Neural cell (in vitro differentiated cells): ENCODE measurements around the gene MIPOL1. TPM values are rescaled to one million over a fixed set of nuclear protein-coding genes. Genes with fewer than 3 reads are reported as not detected.

Experiments used
- H2AFZ ChIP-seq: fragments of 200-600, 300-800 bp; sonication (generic), shearing (Covaris generic); 2 replicates; pipeline ENCODE4 v1.6.0; 2014; ENCODE audit warnings: low read depth, mild to moderate bottlenecking, antibody characterized with exemption, low read length, moderate library complexity
- H3F3A ChIP-seq: fragments of 200-600 bp; shearing (Covaris generic); 2 replicates; pipeline ENCODE4 v1.6.1; 2016; ENCODE audit warnings: mild to moderate bottlenecking, moderate library complexity, mixed read lengths, antibody characterized with exemption, low read length; ENCODE audit not compliant: insufficient read depth, poor library complexity, severe bottlenecking
- H3K27ac ChIP-seq: fragments of 200-600, 300-800 bp; sonication (generic), shearing (Covaris generic); 2 replicates; pipeline ENCODE4 v1.5.1; 2014; ENCODE audit warnings: mild to moderate bottlenecking, low read length, moderate library complexity
- H3K27me3 ChIP-seq: fragments of 300-800, 200-600 bp; sonication (generic), shearing (Covaris generic); 2 replicates; pipeline ENCODE4 v1.6.0; 2014; ENCODE audit warnings: mild to moderate bottlenecking, low read depth, low read length, moderate library complexity; ENCODE audit not compliant: insufficient read depth
- H3K36me3 ChIP-seq: fragments of 300-800, 200-600 bp; sonication (generic), shearing (Covaris generic); 2 replicates; pipeline ENCODE4 v1.5.1; 2014; ENCODE audit warnings: mild to moderate bottlenecking, antibody characterized with exemption, low read length, moderate library complexity; ENCODE audit not compliant: insufficient read depth
- H3K4me2 ChIP-seq: fragments of 300-800, 200-600 bp; sonication (generic), shearing (Covaris generic); 2 replicates; pipeline ENCODE4 v1.6.0; 2014; ENCODE audit warnings: mild to moderate bottlenecking, low read length
- H3K4me3 ChIP-seq: fragments of 300-800, 200-600 bp; sonication (generic), shearing (Covaris generic); 2 replicates; pipeline ENCODE4 v1.5.1; 2014; ENCODE audit warnings: mild to moderate bottlenecking, low read length, moderate library complexity
- H3K79me2 ChIP-seq: fragments of 200-600 bp; shearing (Covaris generic); replicated peaks from 2 replicates; pipeline ENCODE4 v1.6.0; 2014; ENCODE audit warnings: mild to moderate bottlenecking, low read length, moderate library complexity; ENCODE audit not compliant: insufficient read depth
- H3K9ac ChIP-seq: fragments of 300-800, 200-600 bp; sonication (generic), shearing (Covaris generic); 2 replicates; pipeline ENCODE4 v1.6.1; 2016; ENCODE audit warnings: mild to moderate bottlenecking, low read length, mixed read lengths
- H3K9me2 ChIP-seq: fragments of 200-600 bp; shearing (Covaris generic); 2 replicates; pipeline ENCODE4 v1.6.1; 2016; ENCODE audit warnings: mild to moderate bottlenecking, low read length, mixed read lengths; ENCODE audit not compliant: insufficient read depth
- H3K9me3 ChIP-seq: fragments of 200-600, 300-800 bp; sonication (generic), shearing (Covaris generic); 2 replicates; pipeline ENCODE4 v1.6.1; 2016; ENCODE audit warnings: mild to moderate bottlenecking, mixed run types, low read length, moderate library complexity, mixed read lengths
- H4K20me1 ChIP-seq: fragments of 200-600 bp; shearing (Covaris generic); 2 replicates; pipeline ENCODE4 v1.6.1; 2016; ENCODE audit warnings: mild to moderate bottlenecking, mixed run types; ENCODE audit not compliant: insufficient read depth
- CTCF ChIP-seq: fragments of 450-650 bp; IDR thresholded peaks from 2 replicates; pipeline ENCODE4 v1.5.1; 2014; ENCODE audit warnings: antibody characterized with exemption, mild to moderate bottlenecking, moderate library complexity; ENCODE audit not compliant: poor library complexity, severe bottlenecking
- EP300 ChIP-seq: fragments of 450-650 bp; conservative IDR thresholded peaks from 2 replicates; pipeline ENCODE4 v1.6.1; 2014; ENCODE audit warnings: antibody characterized with exemption, mild to moderate bottlenecking, moderate library complexity; ENCODE audit not compliant: poor library complexity, severe bottlenecking
- EZH2 ChIP-seq: fragments of 200-600, 300-800 bp; shearing (Covaris generic), sonication (generic); IDR thresholded peaks from 2 replicates; pipeline ENCODE4 v1.6.1; 2014; ENCODE audit warnings: antibody characterized with exemption, low read length, borderline replicate concordance, mild to moderate bottlenecking; ENCODE audit not compliant: insufficient read depth, poor library complexity, severe bottlenecking
- MXI1 ChIP-seq: fragments of 450-650 bp; conservative IDR thresholded peaks from 2 replicates; pipeline ENCODE4 v1.6.1; 2014; ENCODE audit warnings: antibody characterized with exemption, mild to moderate bottlenecking; ENCODE audit not compliant: poor library complexity, severe bottlenecking
- POLR2AphosphoS5 ChIP-seq: IDR thresholded peaks from 2 replicates; pipeline ENCODE4 v1.6.1; 2012
- RAD21 ChIP-seq: fragments of 450-650 bp; conservative IDR thresholded peaks from 2 replicates; pipeline ENCODE4 v1.6.1; 2014; ENCODE audit warnings: antibody characterized with exemption, mild to moderate bottlenecking, moderate library complexity
- SMC3 ChIP-seq: fragments of 450-650 bp; conservative IDR thresholded peaks from 2 replicates; pipeline ENCODE4 v1.6.1; 2014; ENCODE audit warnings: antibody characterized with exemption, mild to moderate bottlenecking, moderate library complexity; ENCODE audit not compliant: poor library complexity
- TAF1 ChIP-seq: IDR thresholded peaks from 2 replicates; pipeline ENCODE4 v1.6.1; 2012; ENCODE audit warnings: low read depth
- polyA plus RNA-seq: library from polyadenylated mRNA; depleted of rRNA; stranded (reverse); fragments of >200 nt; gene quantifications from 2 replicates; pipeline ENCODE4 v1.2.3, GENCODE V29; 2014
- TF ChIP-seq, protein P1 (sequence below): IDR thresholded peaks from 2 replicates; pipeline ENCODE4 v1.6.1; 2012; ENCODE audit warnings: borderline replicate concordance

Gene MIPOL1
- polyA plus RNA-seq, 1 donor from 2014 or later = 1.3 TPM

GRCh38 chr14:37328673-37329072 is 130.9 kb downstream of the MIPOL1 start:
- no peaks in the 10 kb centered on the region for H3K9me2 ChIP-seq
- H3K27me3 ChIP-seq = no peaks in the 10 kb centered on the region
- TF ChIP-seq POLR2AphosphoS5 = no peak
- no peak for TF ChIP-seq MXI1
- H3K9me3 ChIP-seq = no peaks in the 10 kb centered on the region
- no peaks in the 10 kb centered on the region for H3K79me2 ChIP-seq
- no peak overlapping the region for H3K27ac ChIP-seq
- no peak overlapping the region for H3K4me3 ChIP-seq
- no peak overlapping the region for H3K4me2 ChIP-seq
- H3F3A ChIP-seq = no peaks in the 10 kb centered on the region
- no peak overlapping the region for H3K9ac ChIP-seq
- no peaks in the 10 kb centered on the region for H4K20me1 ChIP-seq
- H2AFZ ChIP-seq = no peak overlapping the region
- no peaks in the 10 kb centered on the region for H3K36me3 ChIP-seq

DNA sequence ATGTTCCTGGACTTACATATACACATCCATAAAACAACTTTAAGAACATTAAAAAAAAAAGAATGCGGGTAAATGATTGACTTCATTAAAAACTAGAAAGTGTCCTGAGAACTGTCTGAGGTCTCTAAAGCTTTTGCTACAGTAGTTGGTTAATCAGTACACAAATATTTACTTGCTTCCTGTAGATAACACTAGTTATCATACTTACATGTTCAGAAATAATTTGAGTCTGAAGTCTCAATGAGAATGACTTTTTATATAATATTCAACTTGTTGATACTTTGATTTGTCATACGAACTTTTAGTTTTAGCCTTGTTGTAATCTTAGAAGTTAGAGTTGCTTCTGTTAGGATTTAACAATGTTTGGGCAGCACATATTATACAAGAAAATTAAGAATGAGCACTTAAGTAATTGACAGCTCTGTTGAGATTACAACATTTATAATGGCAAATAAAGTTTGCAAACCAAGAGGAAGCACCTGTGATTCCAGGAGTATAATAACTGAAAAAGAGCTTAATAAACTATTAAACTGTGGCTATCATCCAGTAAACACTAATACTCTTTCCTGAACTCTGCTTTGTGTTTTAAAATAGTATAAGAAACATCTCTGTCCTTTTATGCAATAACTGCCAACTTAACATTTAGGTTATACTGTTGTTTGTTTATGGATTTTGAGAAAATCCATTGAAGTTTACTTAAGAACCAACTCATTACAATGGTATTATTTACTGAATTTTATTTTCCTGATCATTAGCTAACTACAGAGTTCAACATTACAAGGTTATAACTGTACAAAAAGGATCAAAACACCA is 131.7 kb downstream of the MIPOL1 start:
- Histone ChIP-seq H3K4me2 (no peak overlapping the region), H3F3A (no peaks in the 10 kb centered on the region), H3K27ac (no peak overlapping the region), H2AFZ (no peak overlapping the region), H3K9me2 (no peaks in the 10 kb centered on the region), H4K20me1 (no peaks in the 10 kb centered on the region), H3K9ac (no peak overlapping the region), H3K79me2 (no peaks in the 10 kb centered on the region), H3K36me3 (no peaks in the 10 kb centered on the region), H3K4me3 (no peak overlapping the region), H3K9me3 (no peaks in the 10 kb centered on the region), H3K27me3 (no peaks in the 10 kb centered on the region)
- TF ChIP-seq, protein P1, sequence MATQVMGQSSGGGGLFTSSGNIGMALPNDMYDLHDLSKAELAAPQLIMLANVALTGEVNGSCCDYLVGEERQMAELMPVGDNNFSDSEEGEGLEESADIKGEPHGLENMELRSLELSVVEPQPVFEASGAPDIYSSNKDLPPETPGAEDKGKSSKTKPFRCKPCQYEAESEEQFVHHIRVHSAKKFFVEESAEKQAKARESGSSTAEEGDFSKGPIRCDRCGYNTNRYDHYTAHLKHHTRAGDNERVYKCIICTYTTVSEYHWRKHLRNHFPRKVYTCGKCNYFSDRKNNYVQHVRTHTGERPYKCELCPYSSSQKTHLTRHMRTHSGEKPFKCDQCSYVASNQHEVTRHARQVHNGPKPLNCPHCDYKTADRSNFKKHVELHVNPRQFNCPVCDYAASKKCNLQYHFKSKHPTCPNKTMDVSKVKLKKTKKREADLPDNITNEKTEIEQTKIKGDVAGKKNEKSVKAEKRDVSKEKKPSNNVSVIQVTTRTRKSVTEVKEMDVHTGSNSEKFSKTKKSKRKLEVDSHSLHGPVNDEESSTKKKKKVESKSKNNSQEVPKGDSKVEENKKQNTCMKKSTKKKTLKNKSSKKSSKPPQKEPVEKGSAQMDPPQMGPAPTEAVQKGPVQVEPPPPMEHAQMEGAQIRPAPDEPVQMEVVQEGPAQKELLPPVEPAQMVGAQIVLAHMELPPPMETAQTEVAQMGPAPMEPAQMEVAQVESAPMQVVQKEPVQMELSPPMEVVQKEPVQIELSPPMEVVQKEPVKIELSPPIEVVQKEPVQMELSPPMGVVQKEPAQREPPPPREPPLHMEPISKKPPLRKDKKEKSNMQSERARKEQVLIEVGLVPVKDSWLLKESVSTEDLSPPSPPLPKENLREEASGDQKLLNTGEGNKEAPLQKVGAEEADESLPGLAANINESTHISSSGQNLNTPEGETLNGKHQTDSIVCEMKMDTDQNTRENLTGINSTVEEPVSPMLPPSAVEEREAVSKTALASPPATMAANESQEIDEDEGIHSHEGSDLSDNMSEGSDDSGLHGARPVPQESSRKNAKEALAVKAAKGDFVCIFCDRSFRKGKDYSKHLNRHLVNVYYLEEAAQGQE = no peak
- TF ChIP-seq POLR2AphosphoS5 (no peak), TAF1 (no peak), RAD21 (no peak), SMC3 (no peak), EP300 (no peak), MXI1 (no peak), CTCF (no peak), EZH2 (no peak)
